ENCODE measurements around the gene KAT6B.
A peak's percentile ranks its signal among the peaks of the same experiment; 100 is the strongest.

The KAT6B gene

DNA sequence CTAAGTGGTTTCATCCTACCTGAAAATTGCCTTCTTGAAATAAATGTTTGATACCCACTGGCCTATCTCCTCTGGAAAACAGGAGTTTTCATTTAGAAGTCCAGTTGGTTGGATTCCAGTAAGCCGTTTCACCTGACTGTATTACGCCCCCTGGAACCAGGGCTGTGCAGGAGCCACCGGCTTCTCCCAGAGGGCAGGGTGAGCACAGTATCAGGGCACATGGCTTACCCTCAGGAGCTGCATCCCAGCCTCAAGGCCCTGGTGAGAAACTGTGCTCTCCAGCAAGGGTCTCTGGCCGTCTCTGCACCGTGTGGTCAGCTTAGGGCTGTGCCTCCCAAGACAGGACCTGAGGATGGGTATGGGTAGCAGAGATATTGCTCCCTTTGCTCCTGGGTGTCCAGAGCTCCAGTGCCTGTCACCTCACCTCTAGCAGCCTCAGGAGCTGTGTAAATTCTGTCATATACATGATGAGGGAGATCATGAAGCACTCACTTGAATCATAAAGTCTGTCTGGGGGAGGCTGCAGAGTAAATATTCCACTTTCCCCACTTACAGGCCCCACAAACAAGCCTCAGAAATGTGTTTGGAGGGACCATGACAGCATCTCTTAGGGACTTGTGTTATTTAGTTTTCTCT is 175.4 kb downstream of the KAT6B start:
- Mint-ChIP-seq H3K27ac (no peak overlapping the region), H3K36me3 (peaks cover 11% of the 10 kb centered on the region), H3K4me3 (no peak overlapping the region), H3K9me3 (no peaks in the 10 kb centered on the region), H3K27me3 (no peaks in the 10 kb centered on the region), H3K4me1 (peaks cover 12% of the 10 kb centered on the region)

DNA sequence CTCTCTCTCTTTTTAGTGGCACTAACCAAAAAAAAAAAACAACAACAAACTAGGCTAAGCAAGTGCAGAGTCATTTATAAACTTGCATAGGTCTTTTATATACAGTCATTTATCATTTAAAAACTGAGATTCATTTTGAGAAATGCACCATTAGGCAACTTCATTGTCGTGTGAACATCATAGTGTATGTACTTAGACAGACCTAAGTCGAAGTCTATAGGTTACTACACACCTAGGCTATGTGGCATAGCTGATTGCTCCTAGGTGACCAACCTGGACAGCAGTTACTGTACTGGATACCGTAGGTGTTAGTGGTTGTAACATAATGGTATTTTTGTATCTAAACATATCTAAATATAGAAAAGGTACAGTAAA is 175.9 kb downstream of the KAT6B start:
- no peak overlapping the region for H3K27ac Mint-ChIP-seq
- H3K4me1 Mint-ChIP-seq: peaks cover 17% of the 10 kb centered on the region
- H3K27me3 Mint-ChIP-seq: no peaks in the 10 kb centered on the region
- peaks cover 12% of the 10 kb centered on the region for H3K36me3 Mint-ChIP-seq
- H3K4me3 Mint-ChIP-seq: no peak overlapping the region
- no peaks in the 10 kb centered on the region for H3K9me3 Mint-ChIP-seq

- Mint-ChIP-seq H3K4me1 (peaks cover 25% of the 10 kb centered on the region), H3K36me3 (peaks cover 12% of the 10 kb centered on the region), H3K9me3 (no peaks in the 10 kb centered on the region), H3K27ac (no peak overlapping the region), H3K4me3 (no peak overlapping the region), H3K27me3 (no peaks in the 10 kb centered on the region)
Observed at GRCh38 chr10:75002967-75003594, 176.7 kb downstream of the KAT6B start.

GRCh38 chr10:75003891-75004290 is 177.5 kb downstream of the KAT6B start:
- no peak overlapping the region for H3K27ac Mint-ChIP-seq
- H3K4me3 Mint-ChIP-seq: no peak overlapping the region
- H3K36me3 Mint-ChIP-seq: peaks cover 10% of the 10 kb centered on the region
- H3K4me1 Mint-ChIP-seq: peaks cover 31% of the 10 kb centered on the region
- no peaks in the 10 kb centered on the region for H3K27me3 Mint-ChIP-seq
- H3K9me3 Mint-ChIP-seq: no peaks in the 10 kb centered on the region

GRCh38 chr10:75007646-75008045 is 181.2 kb downstream of the KAT6B start:
- Mint-ChIP-seq H3K9me3 (no peaks in the 10 kb centered on the region), H3K27ac (peak overlapping the region; percentile 25), H3K4me3 (peak overlapping the region; percentile 51), H3K27me3 (no peaks in the 10 kb centered on the region), H3K4me1 (peaks cover 30% of the 10 kb centered on the region), H3K36me3 (peaks cover 7% of the 10 kb centered on the region)

DNA sequence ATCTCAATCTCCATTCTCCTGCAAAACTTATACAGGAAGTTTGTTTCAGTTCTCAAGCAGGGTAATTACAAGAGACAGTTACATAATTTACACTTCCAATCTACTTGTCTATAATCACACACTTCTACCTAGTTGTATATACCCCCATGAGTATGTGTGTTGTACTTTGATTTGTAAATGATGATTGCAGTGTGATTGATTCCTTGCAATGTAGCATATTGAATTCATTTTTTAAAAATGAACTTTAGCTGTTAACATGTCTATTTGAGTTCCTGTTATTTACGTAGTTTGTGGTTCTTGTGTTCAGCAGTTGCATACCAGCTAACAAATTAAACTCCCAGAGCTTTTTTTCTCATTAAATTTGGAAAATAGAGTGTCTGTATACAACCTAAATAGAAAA is 182.6 kb downstream of the KAT6B start:
- peaks cover 6% of the 10 kb centered on the region for H3K36me3 Mint-ChIP-seq
- H3K27ac Mint-ChIP-seq: peak overlapping the region; percentile 79
- no peaks in the 10 kb centered on the region for H3K9me3 Mint-ChIP-seq
- peaks cover 43% of the 10 kb centered on the region for H3K4me1 Mint-ChIP-seq
- peak overlapping the region; percentile 58 for H3K4me3 Mint-ChIP-seq
- no peaks in the 10 kb centered on the region for H3K27me3 Mint-ChIP-seq

GRCh38 chr10:75009426-75009825 is 183.0 kb downstream of the KAT6B start:
- Mint-ChIP-seq H3K9me3 (no peaks in the 10 kb centered on the region), H3K27me3 (no peaks in the 10 kb centered on the region), H3K4me1 (peaks cover 46% of the 10 kb centered on the region), H3K4me3 (no peak overlapping the region), H3K27ac (no peak overlapping the region), H3K36me3 (peaks cover 6% of the 10 kb centered on the region)

DNA sequence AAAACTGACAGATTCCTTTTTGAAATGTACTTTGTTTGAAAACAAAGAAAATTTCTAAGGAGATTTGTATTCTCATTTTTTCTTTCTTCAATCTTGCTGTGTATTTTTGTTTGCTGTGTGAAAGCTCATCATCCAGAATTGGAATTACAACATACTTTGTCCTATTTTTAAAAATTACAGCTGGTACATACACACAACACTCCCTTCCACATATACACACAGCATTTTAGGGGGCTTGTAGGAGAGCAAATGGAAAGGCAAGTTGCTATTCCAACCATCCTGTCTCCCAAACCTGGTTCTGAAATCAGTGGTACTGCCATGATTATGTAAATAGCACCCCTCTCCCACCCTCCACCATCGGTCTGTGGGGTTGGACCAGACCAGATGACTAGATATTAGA is 184.0 kb downstream of the KAT6B start:
- no peak overlapping the region for H3K27ac Mint-ChIP-seq
- H3K27me3 Mint-ChIP-seq: no peaks in the 10 kb centered on the region
- H3K9me3 Mint-ChIP-seq: no peaks in the 10 kb centered on the region
- peaks cover 56% of the 10 kb centered on the region for H3K4me1 Mint-ChIP-seq
- peaks cover 6% of the 10 kb centered on the region for H3K36me3 Mint-ChIP-seq
- no peak overlapping the region for H3K4me3 Mint-ChIP-seq

GRCh38 chr10:75011221-75011620 is 184.8 kb downstream of the KAT6B start:
- H3K27me3 Mint-ChIP-seq: no peaks in the 10 kb centered on the region
- no peak overlapping the region for H3K27ac Mint-ChIP-seq
- no peaks in the 10 kb centered on the region for H3K9me3 Mint-ChIP-seq
- peaks cover 64% of the 10 kb centered on the region for H3K4me1 Mint-ChIP-seq
- no peak overlapping the region for H3K4me3 Mint-ChIP-seq
- peaks cover 6% of the 10 kb centered on the region for H3K36me3 Mint-ChIP-seq

DNA sequence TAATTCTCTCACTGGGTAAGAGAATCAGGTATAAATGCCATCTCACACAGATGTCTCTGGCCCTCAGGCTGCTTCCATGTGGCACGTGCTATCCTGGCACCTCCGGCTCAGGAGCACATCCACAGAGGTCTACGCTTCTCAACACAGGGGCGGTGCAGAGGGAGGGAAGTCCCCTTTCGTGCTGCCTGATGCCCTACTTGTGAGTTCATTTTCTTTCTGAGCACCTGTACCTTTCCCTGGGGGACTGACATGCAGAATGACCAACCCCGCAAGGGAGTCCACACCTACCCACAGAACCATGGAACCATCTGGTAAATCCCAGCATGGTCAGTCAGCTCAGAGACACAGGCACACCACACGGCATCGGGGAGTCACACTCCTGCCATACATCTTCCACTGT is 186.1 kb downstream of the KAT6B start:
- H3K9me3 Mint-ChIP-seq: no peaks in the 10 kb centered on the region
- H3K4me1 Mint-ChIP-seq: peaks cover 58% of the 10 kb centered on the region
- H3K36me3 Mint-ChIP-seq: peaks cover 4% of the 10 kb centered on the region
- no peak overlapping the region for H3K4me3 Mint-ChIP-seq
- no peaks in the 10 kb centered on the region for H3K27me3 Mint-ChIP-seq
- peak overlapping the region; percentile 92 for H3K27ac Mint-ChIP-seq

DNA sequence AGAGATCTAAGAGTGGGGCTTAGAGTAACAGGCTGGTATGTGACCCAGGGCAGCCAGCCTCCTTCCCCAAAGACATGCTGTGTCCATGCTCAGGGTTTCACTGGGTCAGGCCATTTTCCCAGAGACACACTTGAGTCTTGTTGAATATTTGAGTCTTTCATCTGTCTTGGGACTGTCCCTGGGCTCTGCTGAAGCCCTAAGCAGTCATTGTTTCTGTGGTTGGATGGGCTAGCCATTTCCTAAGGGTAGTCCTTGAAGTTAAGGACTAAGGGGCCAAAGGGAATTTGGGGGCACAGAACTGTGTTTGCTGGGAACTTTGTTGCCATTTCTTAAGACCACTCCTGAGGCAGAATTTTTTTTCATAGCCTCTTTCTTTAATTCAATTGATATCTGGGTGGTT is 186.6 kb downstream of the KAT6B start:
- H3K9me3 Mint-ChIP-seq: no peaks in the 10 kb centered on the region
- no peak overlapping the region for H3K4me3 Mint-ChIP-seq
- no peaks in the 10 kb centered on the region for H3K27me3 Mint-ChIP-seq
- H3K27ac Mint-ChIP-seq: peak overlapping the region; percentile 92
- H3K36me3 Mint-ChIP-seq: peaks cover 4% of the 10 kb centered on the region
- H3K4me1 Mint-ChIP-seq: peaks cover 52% of the 10 kb centered on the region

GRCh38 chr10:75013522-75013921 is 187.1 kb downstream of the KAT6B start:
- Mint-ChIP-seq H3K4me1 (peaks cover 48% of the 10 kb centered on the region), H3K9me3 (no peaks in the 10 kb centered on the region), H3K27me3 (no peaks in the 10 kb centered on the region), H3K4me3 (no peak overlapping the region), H3K36me3 (peaks cover 4% of the 10 kb centered on the region), H3K27ac (peak overlapping the region; percentile 92)

GRCh38 chr10:75014516-75015230 is 188.3 kb downstream of the KAT6B start:
- H3K36me3 Mint-ChIP-seq: peaks cover 4% of the 10 kb centered on the region
- H3K9me3 Mint-ChIP-seq: no peaks in the 10 kb centered on the region
- H3K27me3 Mint-ChIP-seq: no peaks in the 10 kb centered on the region
- H3K4me3 Mint-ChIP-seq: no peak overlapping the region
- peak overlapping the region; percentile 17 for H3K27ac Mint-ChIP-seq
- peaks cover 48% of the 10 kb centered on the region for H3K4me1 Mint-ChIP-seq

DNA sequence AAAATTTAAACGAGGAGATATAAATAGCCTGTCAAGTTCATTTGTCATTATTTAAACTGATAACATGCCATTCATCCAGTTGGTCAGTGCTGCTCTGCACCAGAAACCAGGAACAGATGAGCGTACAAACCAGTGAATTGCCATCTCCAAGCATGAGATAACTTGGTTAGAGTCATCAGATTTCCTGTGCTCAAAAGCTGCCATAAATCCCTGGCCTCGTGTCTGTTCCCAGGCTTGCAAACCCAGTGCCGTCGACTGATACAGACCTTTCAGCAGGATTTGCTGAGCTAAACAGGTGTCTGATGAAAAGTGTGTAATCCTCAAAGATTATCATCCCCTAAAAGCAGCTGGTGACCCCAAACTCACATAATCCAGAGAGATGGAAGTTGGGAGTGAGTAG is 189.0 kb downstream of the KAT6B start:
- H3K27ac Mint-ChIP-seq: no peak overlapping the region
- no peaks in the 10 kb centered on the region for H3K9me3 Mint-ChIP-seq
- no peak overlapping the region for H3K4me3 Mint-ChIP-seq
- no peaks in the 10 kb centered on the region for H3K27me3 Mint-ChIP-seq
- H3K36me3 Mint-ChIP-seq: peaks cover 6% of the 10 kb centered on the region
- peaks cover 48% of the 10 kb centered on the region for H3K4me1 Mint-ChIP-seq

- peaks cover 48% of the 10 kb centered on the region for H3K4me1 Mint-ChIP-seq
Observed at GRCh38 chr10:75016325-75016724, 189.9 kb downstream of the KAT6B start.

GRCh38 chr10:75018251-75018650 is 191.9 kb downstream of the KAT6B start:
- Mint-ChIP-seq H3K27ac (no peak overlapping the region), H3K4me3 (no peak overlapping the region), H3K4me1 (peaks cover 43% of the 10 kb centered on the region), H3K9me3 (no peaks in the 10 kb centered on the region), H3K36me3 (peaks cover 10% of the 10 kb centered on the region), H3K27me3 (no peaks in the 10 kb centered on the region)

More at GRCh38 chr10:75016325-75016724, 189.9 kb downstream of the KAT6B start:
- Mint-ChIP-seq H3K4me3 (no peak overlapping the region), H3K36me3 (peaks cover 8% of the 10 kb centered on the region), H3K9me3 (no peaks in the 10 kb centered on the region), H3K27ac (peak overlapping the region; percentile 30), H3K27me3 (no peaks in the 10 kb centered on the region)
